H9 (cell line): ENCODE measurements around the gene GRIK4. TPM values are rescaled to one million over a fixed set of nuclear protein-coding genes. Genes with fewer than 3 reads are reported as not detected.

Experiments
- DNase-seq: peaks from one replicate; pipeline ENCODE4 v3.0.0-alpha.2; 2017
- H2AFZ ChIP-seq: one replicate; pipeline ENCODE4 v1.6.1; 2013; ENCODE audit warnings: mild to moderate bottlenecking, low read length, control low read depth, moderate library complexity
- H2AK5ac ChIP-seq: 2 replicates; pipeline ENCODE4 v1.6.1; 2013; ENCODE audit warnings: low read length, control low read depth, mixed read lengths; ENCODE audit not compliant: insufficient read length
- H2BK120ac ChIP-seq: one replicate; pipeline ENCODE4 v1.6.1; 2013; ENCODE audit warnings: low read depth, mild to moderate bottlenecking, low read length, control low read depth, inconsistent platforms; ENCODE audit not compliant: poor library complexity, severe bottlenecking
- H2BK12ac ChIP-seq: 2 replicates; pipeline ENCODE4 v1.6.1; 2013; ENCODE audit warnings: low read length, control low read depth, mixed read lengths, low read depth; ENCODE audit not compliant: insufficient read length
- H2BK15ac ChIP-seq: 2 replicates; pipeline ENCODE4 v1.6.1; 2013; ENCODE audit warnings: low read depth, low read length, control low read depth
- H2BK20ac ChIP-seq: one replicate; pipeline ENCODE4 v1.6.1; 2013; ENCODE audit warnings: low read depth, mild to moderate bottlenecking, low read length, control low read depth, inconsistent platforms; ENCODE audit not compliant: poor library complexity, severe bottlenecking
- H2BK5ac ChIP-seq: 2 replicates; pipeline ENCODE4 v1.6.1; 2013; ENCODE audit warnings: low read length, control low read depth, mixed read lengths; ENCODE audit not compliant: insufficient read length
- H3K14ac ChIP-seq: 2 replicates; pipeline ENCODE4 v1.6.1; 2013; ENCODE audit warnings: low read length, control low read depth; ENCODE audit not compliant: insufficient read depth
- H3K18ac ChIP-seq: 2 replicates; pipeline ENCODE4 v1.6.1; 2013; ENCODE audit warnings: low read depth, mild to moderate bottlenecking, mixed read lengths, low read length, control low read depth; ENCODE audit not compliant: insufficient read length
- H3K23ac ChIP-seq: 2 replicates; pipeline ENCODE4 v1.6.1; 2013; ENCODE audit warnings: low read length, control low read depth, mixed read lengths, low read depth; ENCODE audit not compliant: insufficient read length
- H3K23me2 ChIP-seq: 2 replicates; pipeline ENCODE4 v1.6.1; 2013; ENCODE audit warnings: low read depth, mild to moderate bottlenecking, mixed read lengths, low read length, control low read depth; ENCODE audit not compliant: insufficient read length, poor library complexity, severe bottlenecking
- H3K27ac ChIP-seq: 2 replicates; pipeline ENCODE4 v1.5.1; 2013; ENCODE audit warnings: low read length, control low read depth, mixed read lengths, low read depth; ENCODE audit not compliant: insufficient read length
- H3K27me3 ChIP-seq: 2 replicates; pipeline ENCODE4 v1.6.1; 2013; ENCODE audit warnings: low read length, control low read depth, inconsistent platforms; ENCODE audit not compliant: insufficient read depth
- H3K4ac ChIP-seq: 2 replicates; pipeline ENCODE4 v1.6.1; 2013; ENCODE audit warnings: low read depth, mild to moderate bottlenecking, control low read depth, inconsistent platforms, low read length, moderate library complexity
- H3K4me1 ChIP-seq: 2 replicates; pipeline ENCODE4 v1.6.1; 2013; ENCODE audit warnings: low read length, control low read depth, inconsistent platforms; ENCODE audit not compliant: insufficient read depth
- H3K4me2 ChIP-seq: 2 replicates; pipeline ENCODE4 v1.6.1; 2013; ENCODE audit warnings: low read length, control low read depth, mixed read lengths; ENCODE audit not compliant: insufficient read length, insufficient read depth
- H3K56ac ChIP-seq: 2 replicates; pipeline ENCODE4 v1.6.1; 2013; ENCODE audit warnings: low read depth, mild to moderate bottlenecking, mixed read lengths, low read length, control low read depth; ENCODE audit not compliant: insufficient read length
- H3K79me1 ChIP-seq: 2 replicates; pipeline ENCODE4 v1.6.1; 2013; ENCODE audit warnings: low read depth, mild to moderate bottlenecking, moderate library complexity, low read length, control low read depth, inconsistent platforms; ENCODE audit not compliant: insufficient read depth, poor library complexity, severe bottlenecking
- H3K79me2 ChIP-seq: 2 replicates; pipeline ENCODE4 v1.6.1; 2013; ENCODE audit warnings: low read length, control low read depth, inconsistent platforms; ENCODE audit not compliant: insufficient read depth
- H3K9ac ChIP-seq: 2 replicates; pipeline ENCODE4 v1.6.1; 2013; ENCODE audit warnings: low read length, control low read depth, mixed read lengths; ENCODE audit not compliant: insufficient read length; ENCODE audit errors: extremely low read depth
- H3K9me3 ChIP-seq: one replicate; pipeline ENCODE4 v1.6.1; 2013; ENCODE audit warnings: low read depth, low read length, inconsistent platforms; ENCODE audit not compliant: control insufficient read depth
- H3T11ph ChIP-seq: one replicate; pipeline ENCODE4 v1.6.1; 2013; ENCODE audit warnings: mild to moderate bottlenecking, low read length, control low read depth, inconsistent platforms
- H4K20me1 ChIP-seq: one replicate; pipeline ENCODE4 v1.6.1; 2013; ENCODE audit not compliant: control insufficient read depth, insufficient read length, insufficient read depth
- H4K5ac ChIP-seq: 2 replicates; pipeline ENCODE4 v1.6.1; 2013; ENCODE audit warnings: low read depth, mild to moderate bottlenecking, mixed read lengths, low read length, control low read depth; ENCODE audit not compliant: insufficient read length
- H4K8ac ChIP-seq: replicated peaks from 2 replicates; pipeline ENCODE4 v1.6.1; 2013; ENCODE audit warnings: low read length, control low read depth, mixed read lengths, low read depth; ENCODE audit not compliant: insufficient read length
- H4K91ac ChIP-seq: 2 replicates; pipeline ENCODE4 v1.6.1; 2013; ENCODE audit warnings: low read depth, mild to moderate bottlenecking, moderate library complexity, mixed read lengths, low read length, control low read depth; ENCODE audit not compliant: insufficient read length
- H3K27ac Mint-ChIP-seq, 3 experiments: 2 replicates in 2 of 3; 3 replicates in 1 of 3; pipeline ENCODE4 v1.8.0; 2020 to 2021; ENCODE audit warnings: mixed read lengths in 3 of 3, mild to moderate bottlenecking in 1 of 3, moderate library complexity in 1 of 3
- H3K27me3 Mint-ChIP-seq: 2 replicates; pipeline ENCODE4 v1.8.0; 2021; ENCODE audit warnings: low read depth, mild to moderate bottlenecking, moderate library complexity, mixed read lengths
- H3K36me3 Mint-ChIP-seq, 3 experiments: 2 replicates in 2 of 3; 3 replicates in 1 of 3; pipeline ENCODE4 v1.8.0; 2020 to 2021; ENCODE audit warnings: low read depth in 3 of 3, mixed read lengths in 3 of 3; ENCODE audit not compliant: insufficient read depth in 1 of 3
- H3K4me1 Mint-ChIP-seq, 2 experiments: 2 replicates each; pipeline ENCODE4 v1.8.0; 2020; ENCODE audit warnings: mixed read lengths in 2 of 2
- H3K4me3 Mint-ChIP-seq, 2 experiments: 2 replicates in 1 of 2; 3 replicates in 1 of 2; pipeline ENCODE4 v1.8.0; 2020 to 2021; ENCODE audit warnings: mild to moderate bottlenecking in 2 of 2, mixed read lengths in 2 of 2, moderate library complexity in 1 of 2
- H3K9me3 Mint-ChIP-seq, 2 experiments: 2 replicates in 1 of 2; 3 replicates in 1 of 2; pipeline ENCODE4 v1.8.0; 2020; ENCODE audit warnings: mild to moderate bottlenecking in 2 of 2, mixed read lengths in 2 of 2, moderate library complexity in 1 of 2
- CTCF ChIP-seq: fragments of 200-600 bp; sonication (generic); conservative IDR thresholded peaks from 3 replicates; pipeline ENCODE4 v1.8.0; 2021; ENCODE audit warnings: antibody characterized with exemption, mild to moderate bottlenecking
- WGBS: extraction: QIAGEN DNeasy Blood & Tissue Kit; methylation state at CpG from one replicate; pipeline ENCODE4 v1.1.7; 2013; ENCODE audit warnings: missing lambda C conversion rate, low lambda C conversion rate, mixed read lengths; ENCODE audit not compliant: insufficient read length; ENCODE audit errors: extremely low coverage; 5-methylcytosine and 5-hydroxymethylcytosine counted together
- total RNA-seq: library from RNA; stranded (reverse); gene quantifications from 2 replicates; pipeline ENCODE4 v1.2.1, GENCODE V29; 2021

The GRIK4 gene
- total RNA-seq, 1 experiment from 2014 or later = 2.3 TPM

DNA sequence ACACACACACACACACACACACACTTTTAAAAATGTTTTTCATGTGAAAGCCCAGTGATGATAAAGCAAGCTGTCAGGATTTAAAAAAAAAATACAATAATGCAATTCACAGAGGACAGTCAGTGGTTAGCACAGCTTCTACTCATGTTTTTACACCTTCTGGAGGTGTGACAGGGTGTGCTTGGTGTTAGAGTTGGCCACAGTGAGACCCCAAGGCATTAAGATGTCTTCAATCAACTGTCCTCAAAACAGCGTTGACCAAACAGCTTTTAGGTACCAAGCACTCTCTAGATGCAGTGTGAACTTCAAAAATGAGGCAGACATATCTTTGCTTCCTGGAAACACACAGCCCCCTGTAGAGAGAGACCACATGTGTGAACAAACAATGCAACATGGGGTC, 346.0 kb downstream of the GRIK4 start:
- Histone ChIP-seq H2AFZ (no peak overlapping the region), H4K5ac (no peak overlapping the region), H3K79me2 (no peaks in the 10 kb centered on the region), H4K91ac (no peak overlapping the region), H2BK12ac (no peak overlapping the region), H3K4me2 (no peak overlapping the region), H2BK5ac (no peak overlapping the region), H3K4me1 (no peaks in the 10 kb centered on the region), H3K27me3 (no peaks in the 10 kb centered on the region), H3K9me3 (no peaks in the 10 kb centered on the region), H3K79me1 (no peaks in the 10 kb centered on the region), H3K27ac (no peak overlapping the region), H4K8ac (no peak overlapping the region), H2BK120ac (no peak overlapping the region), H3K23ac (no peak overlapping the region), H3T11ph (no peak overlapping the region), H3K18ac (no peak overlapping the region), H4K20me1 (no peaks in the 10 kb centered on the region), H3K14ac (no peak overlapping the region), H3K9ac (no peak overlapping the region), H2AK5ac (no peak overlapping the region), H3K23me2 (no peaks in the 10 kb centered on the region), H3K56ac (no peak overlapping the region), H3K4ac (no peak overlapping the region), H2BK20ac (no peak overlapping the region), H2BK15ac (no peak overlapping the region)
- Mint-ChIP-seq H3K27me3 (peaks cover 5% of the 10 kb centered on the region; the same call in 1 of the 2 replicates), H3K9me3 (no peaks in the 10 kb centered on the region), H3K4me1 (peaks cover 3 to 5% of the 10 kb centered on the region in 2 experiments; a peak in 1 of 4 replicates), H3K27ac (no peak overlapping the region), H3K4me3 (no peak overlapping the region), H3K36me3 (no peaks in the 10 kb centered on the region)
- no peak for DNase-seq
- no peak for TF ChIP-seq CTCF
- no CpG with 5 or more reads among the region's 1 CpG for WGBS
